Left ventricle myocardium superior (tissue), 1 donor: Measurements from ENCODE around the gene OR6K6. TPM values are rescaled to one million over a fixed set of nuclear protein-coding genes. Genes with fewer than 3 reads are reported as not detected.

ENCODE experiments used
- ATAC-seq: fragments of 200-7000 bp; cut with Tn5 transposase; one replicate; pipeline ENCODE4 v1.9.1; 2020; ENCODE audit warnings: mild to moderate bottlenecking, moderate library complexity
- DNase-seq: peaks from one replicate; pipeline ENCODE4 v3.0.0-alpha.2; 2020
- intact Hi-C: fragments of 100-400 bp; cut with micrococcal nuclease; formaldehyde crosslinking; loops from one replicate; pipeline ENCODE4 v1.11.0; 2022
- long read RNA-seq: library from polyadenylated mRNA; unstranded; transcript quantifications from one replicate; pipeline ENCODE4 v2.0.0, GENCODE V29; 2021
- total RNA-seq: library from RNA; stranded (reverse); fragmentation: NEBNext Ultra II Directional; extraction: Animal tissue kit (Norgen Biotek cat#: 25700); gene quantifications from one replicate; pipeline ENCODE4 v1.2.1, GENCODE V29; 2021
- donor health status: DM: no; HTN: yes; CAD: no; lungs with severe emphysema.

Gene OR6K6, protein sequence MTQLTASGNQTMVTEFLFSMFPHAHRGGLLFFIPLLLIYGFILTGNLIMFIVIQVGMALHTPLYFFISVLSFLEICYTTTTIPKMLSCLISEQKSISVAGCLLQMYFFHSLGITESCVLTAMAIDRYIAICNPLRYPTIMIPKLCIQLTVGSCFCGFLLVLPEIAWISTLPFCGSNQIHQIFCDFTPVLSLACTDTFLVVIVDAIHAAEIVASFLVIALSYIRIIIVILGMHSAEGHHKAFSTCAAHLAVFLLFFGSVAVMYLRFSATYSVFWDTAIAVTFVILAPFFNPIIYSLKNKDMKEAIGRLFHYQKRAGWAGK
- total RNA-seq = not detected
- long read RNA-seq = 0 reads

DNA sequence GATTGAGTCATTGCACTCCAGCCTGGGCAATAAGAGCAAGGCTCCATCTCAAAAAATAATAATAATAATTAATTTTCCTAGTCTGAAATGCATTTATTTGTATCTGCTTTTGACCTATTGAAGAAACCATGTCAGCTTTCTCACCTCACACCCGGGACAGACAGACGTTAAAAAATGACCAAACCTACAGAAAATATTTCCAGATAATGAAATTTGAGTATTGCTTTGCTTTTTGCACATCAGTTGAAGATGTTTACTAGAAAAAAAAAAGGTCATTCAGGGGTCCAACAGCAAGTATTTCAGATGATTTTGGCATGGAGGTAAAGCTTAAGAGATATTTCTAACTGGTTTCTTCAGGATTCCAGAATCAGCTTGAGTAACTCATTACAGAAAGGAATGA is at the start of gene OR6K6:
OR6K6 (plus strand) TSS at position 301 of the 400 bp plus-strand sequence. CDS start 168 bp downstream, outside the sequence.
- DNase-seq = no peak
- intact Hi-C loops = no loop called here
- ATAC-seq = no peak

DNA sequence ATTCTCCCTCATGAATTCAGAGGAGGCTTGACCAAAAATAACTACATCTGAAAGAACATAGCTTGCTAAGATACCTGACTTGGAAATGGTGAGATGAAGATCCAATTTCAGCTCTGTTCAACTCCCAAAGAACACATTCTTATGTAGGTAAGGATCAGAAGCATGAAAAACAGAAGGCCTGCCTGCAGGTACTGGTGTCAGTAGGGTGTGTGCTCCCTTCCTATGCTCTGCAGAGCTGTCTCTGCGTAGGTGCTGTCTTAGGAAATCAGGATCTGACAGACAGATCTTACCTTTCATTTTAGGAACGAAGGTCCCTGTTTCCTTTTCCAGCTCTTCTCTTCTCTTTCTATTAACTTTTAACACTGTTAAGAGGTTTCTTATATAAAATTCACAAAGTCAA is 48.4 kb upstream of the OR6K6 start:
- intact Hi-C loops = no loop called here
- ATAC-seq = no peak
- DNase-seq = no peak

DNA sequence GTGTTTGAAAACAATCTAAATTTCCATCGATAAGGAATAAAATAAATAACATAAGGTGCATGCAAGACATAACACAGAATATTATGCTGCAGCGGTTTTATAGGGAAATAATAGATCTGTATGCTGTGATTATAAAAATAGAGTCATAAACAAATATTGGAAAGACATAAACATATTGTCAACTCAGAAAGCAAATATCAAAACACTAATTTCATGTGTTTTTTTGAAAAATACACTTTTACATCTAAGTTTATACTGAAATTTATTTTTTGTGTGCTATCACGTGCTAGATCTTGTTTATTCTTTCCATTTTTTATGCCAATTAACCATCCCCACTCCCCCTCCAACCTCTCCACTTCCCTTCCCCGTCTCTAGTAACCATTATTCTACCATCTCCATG is 43.4 kb upstream of the OR6K6 start:
- DNase-seq (no peak), ATAC-seq (no peak)
- intact Hi-C loops = no loop called here

DNA sequence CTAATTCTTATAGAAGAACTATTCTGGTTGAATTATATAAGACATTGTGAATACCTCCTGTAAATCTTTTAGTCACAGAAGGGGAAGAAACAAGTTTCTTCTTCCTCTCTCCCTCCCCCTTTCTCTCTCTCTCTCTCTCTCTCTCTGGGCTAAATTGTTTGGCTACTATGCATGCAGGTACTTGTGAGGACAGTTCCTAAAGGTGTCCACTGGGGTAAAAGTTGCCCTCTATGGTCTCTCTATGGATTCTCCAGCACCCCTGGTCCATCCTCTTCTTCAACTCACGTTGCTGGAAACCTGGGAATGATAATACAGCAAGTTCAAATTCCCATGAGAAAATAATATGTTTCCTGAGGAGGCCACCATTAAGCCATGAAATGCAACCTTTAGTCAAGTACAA is 39.8 kb upstream of the OR6K6 start:
- ATAC-seq (no peak), DNase-seq (no peak)
- intact Hi-C loops = no loop called here

DNA sequence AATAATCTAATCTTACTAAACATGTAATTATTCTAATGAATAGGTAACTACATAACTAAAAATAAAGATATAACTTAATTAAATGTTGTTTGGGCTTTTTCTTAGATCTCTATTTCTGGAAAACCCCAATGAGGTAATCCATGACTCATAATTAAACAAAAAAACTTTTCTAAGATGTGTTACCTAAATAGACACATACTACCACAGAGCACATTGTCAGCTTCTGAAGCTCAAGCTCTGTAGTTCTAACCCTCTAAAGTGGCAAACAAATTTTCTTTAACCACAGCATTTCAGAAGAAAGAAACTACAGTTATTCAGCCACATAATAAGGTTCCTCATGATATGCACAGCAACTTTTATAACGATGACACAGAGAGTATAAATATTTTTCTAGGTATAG is 38.2 kb upstream of the OR6K6 start:
- ATAC-seq = no peak
- intact Hi-C loops = no loop called here
- no peak for DNase-seq

DNA sequence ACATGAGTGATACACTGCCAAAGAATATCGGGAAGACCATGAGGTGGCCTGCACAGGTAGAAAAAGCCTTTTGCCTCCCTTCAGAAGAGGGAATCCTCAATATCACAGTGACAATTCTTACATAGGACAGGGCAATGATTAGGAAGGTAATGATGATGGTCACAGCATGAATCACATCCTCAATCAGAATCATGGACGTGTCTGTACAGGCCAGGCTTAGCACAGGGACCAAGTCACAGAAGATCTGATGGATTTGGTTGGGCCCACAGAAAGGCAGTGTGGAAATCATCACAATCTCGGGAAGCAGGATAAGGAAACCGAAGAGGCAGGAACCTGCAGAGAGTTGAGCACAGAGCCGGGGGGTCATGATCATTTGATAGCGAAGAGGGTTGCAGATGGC is 37.2 kb upstream of the OR6K6 start:
- ATAC-seq = no peak
- intact Hi-C loops = no loop called here
- DNase-seq = no peak

DNA sequence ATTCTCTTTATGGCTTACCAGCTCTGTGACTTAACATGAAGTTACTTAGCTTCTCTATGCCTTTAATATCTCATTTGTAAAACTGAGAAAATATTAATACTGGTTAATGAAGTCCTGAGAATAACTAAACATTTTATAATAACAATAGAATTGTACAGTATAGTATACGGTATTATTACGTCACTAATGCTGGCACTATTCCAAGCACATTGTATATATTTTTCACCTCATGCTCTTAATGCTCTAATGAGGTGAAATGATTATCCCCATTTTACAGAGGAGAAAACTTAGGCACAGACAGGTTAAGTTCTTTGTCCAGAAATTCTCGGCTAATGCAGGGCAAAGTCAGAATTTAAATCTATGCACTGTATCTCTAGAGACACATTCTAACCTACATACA is 34.9 kb upstream of the OR6K6 start:
- ATAC-seq (no peak), DNase-seq (no peak)
- intact Hi-C loops = no loop called here

DNA sequence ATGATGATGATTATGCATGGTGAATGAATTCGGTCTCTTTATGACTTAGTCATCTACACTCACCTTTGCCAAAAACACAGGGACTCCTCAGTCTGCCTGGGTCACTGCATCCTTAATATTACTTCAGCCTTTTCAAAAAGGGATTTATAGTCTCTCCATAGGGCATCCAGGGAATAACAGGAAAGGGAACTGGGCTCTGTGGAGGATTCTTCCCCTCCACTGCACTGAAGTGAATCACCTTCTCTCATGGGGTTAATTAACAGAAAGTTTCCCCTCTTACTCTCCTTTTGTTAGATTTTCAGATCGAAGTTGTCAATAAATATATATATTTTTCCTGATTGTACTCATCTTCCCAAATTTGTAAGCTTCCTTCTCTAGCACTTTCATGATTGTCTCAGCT is 33.9 kb upstream of the OR6K6 start, which contains the start of gene OR6K3:
OR6K3 (minus strand) TSS at position 101 of the 400 bp plus-strand sequence. CDS start 2,605 bp downstream, outside the sequence.
- DNase-seq (no peak), ATAC-seq (no peak)
- intact Hi-C loops = no loop called here

DNA sequence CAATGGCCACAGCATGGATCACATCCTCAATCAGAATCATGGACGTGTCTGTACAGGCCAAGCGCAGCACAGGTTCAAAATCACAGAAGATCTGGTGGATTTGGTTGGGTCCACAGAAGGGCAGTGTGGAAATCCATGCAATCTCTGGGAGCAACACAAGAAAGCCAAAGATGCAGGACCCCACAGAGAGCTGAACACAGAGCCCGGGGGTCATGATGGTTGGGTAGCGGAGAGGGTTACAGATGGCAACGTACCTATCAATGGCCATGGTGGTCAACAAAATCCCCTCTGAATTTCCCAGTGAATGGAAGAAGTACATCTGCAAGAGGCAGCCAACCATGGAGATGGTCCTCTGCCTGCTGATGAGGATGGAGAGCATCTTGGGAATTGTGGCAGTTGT is 30.1 kb upstream of the OR6K6 start:
- no peak for DNase-seq
- ATAC-seq = no peak
- intact Hi-C loops = no loop called here

DNA sequence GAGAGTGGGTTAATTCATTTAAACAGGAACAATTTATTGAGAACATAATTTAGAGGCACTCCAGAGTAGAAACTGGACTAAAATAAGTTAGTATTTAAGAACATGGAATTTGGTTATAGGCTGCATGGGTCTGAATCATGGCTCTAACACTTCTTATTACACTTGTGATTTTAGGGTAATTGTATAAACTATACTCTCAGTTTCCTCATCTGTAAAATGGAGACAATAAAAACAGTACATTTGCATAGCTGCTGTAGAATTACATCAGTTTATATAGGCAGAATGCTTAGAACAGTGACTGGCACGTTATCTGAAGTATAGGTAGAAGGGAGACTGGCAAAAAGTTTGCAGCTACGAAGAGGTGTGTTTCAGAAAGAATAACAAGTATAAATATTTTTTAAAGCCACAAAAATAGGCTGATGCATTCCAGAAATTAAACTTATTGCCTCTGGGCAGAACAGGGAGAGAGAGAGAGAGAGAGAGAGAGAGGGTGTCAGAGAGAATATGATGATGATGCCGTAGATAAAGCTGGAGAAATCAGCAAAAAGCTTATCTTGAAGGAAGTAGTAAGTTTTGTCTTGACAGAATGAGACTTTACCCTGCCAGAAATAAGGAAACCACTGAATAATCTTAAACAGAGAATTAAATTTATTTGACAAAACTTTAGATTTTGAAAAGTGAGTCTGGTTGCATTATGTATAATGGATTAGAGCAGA is 25.9 kb upstream of the OR6K6 start:
- no peak for DNase-seq
- ATAC-seq = no peak
- intact Hi-C loops = no loop called here

DNA sequence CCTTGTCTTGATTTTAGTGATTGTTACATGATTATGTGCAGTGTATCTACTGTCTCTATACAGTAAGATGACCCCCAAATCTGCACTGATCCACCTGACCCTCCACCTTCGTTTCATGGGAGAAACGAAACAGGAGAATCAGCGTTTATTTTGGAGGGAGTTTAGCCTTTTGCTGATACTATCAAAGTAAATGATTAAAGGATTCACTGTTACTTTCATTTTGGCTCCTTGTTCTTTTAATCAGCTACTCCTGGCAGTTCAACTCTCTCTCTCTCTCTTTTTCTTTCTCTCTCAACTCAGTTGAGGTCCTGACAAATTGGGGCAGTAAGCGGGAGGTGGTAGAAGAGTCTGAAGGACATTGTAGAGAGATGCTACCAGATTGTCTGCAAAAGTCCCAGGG is 24.1 kb upstream of the OR6K6 start:
- intact Hi-C loops = no loop called here
- DNase-seq = no peak
- no peak for ATAC-seq

DNA sequence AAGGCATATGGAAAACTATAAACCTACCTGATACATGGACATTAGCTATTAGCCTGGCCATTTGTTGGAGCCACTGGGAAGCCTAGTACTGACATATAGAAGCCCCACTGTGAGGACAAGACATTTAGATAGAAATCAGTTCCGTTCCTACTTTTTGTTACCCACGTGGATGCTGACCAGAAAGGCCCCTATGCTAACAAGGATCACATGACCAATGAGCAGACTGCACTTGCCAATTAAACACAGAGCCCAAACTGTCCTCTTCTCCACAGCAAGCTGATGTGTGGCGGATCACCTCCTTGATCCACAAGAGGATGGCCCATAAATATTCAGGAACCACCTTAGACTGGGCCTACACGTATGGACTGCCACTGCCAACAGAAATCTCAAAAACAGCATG is 22.8 kb upstream of the OR6K6 start:
- intact Hi-C loops = no loop called here
- DNase-seq (no peak), ATAC-seq (no peak)

DNA sequence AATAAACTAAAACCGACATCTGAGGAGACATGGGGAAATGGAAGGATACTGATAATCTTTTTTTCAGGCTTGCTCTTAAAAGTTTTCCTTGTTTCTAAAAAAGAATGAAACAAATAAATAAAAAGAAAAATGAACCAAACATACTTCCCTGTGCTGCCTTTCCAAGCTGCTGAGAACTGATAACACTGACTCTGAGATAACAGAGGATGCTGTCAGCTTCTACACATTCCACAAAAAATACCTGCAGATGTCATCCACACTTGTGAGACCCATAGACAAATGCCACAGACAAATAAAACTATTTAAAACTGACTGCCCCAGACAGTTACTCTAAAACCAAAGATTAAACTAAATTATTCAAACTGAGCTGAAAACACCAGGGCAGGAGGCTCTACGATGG is 22.0 kb upstream of the OR6K6 start:
- ATAC-seq (no peak), DNase-seq (no peak)
- intact Hi-C loops = no loop called here

DNA sequence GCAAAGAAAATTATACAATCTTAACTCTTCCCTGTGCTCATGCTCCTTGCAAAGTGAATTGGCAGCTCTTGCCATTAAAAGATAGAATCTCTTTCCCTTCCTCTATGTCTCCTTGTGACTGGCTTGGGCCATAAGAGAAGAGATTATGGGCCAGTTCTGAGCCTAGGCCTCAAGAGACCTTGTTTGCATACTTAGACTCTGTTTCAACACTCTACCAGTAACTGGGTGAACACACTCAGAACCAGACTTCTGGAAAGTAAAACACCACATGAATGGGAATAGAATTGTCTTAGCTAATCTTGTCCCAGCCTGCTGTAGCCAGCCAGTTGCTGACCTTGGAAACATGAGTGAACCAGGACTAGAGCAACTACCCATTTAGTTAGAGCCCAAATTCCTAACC is 18.7 kb upstream of the OR6K6 start:
- no peak for DNase-seq
- intact Hi-C loops = no loop called here

DNA sequence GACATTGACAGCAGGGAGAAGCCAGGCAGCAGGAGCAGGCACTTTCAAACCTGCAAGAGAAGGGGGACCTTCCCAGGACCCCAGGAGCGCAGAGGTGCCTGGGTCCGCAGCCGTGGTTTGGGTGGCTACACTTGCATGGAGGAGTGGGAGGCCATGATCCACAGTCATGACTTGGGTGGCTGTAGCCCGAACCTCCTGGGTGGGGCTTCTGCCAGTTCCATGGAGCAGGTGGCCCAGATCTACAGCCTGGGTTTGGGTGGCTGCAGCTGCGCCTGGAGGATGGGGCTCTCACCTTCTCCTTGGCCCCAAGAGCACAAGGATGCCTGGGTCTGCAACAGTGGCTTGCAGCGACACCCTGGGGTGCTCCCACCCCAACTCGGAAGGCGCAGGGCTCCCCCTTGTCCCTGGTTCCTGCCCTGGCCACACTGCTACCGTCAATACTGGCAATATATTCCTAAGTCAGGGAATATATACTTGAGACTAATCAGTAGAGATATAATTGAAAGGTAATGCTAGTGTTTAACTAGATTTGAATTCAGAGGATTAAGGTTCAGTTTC is 2.3 kb upstream of the OR6K6 start:
- DNase-seq = no peak

More for the DNA sequence above, 18.7 kb upstream of the OR6K6 start:
- no peak for ATAC-seq

DNA sequence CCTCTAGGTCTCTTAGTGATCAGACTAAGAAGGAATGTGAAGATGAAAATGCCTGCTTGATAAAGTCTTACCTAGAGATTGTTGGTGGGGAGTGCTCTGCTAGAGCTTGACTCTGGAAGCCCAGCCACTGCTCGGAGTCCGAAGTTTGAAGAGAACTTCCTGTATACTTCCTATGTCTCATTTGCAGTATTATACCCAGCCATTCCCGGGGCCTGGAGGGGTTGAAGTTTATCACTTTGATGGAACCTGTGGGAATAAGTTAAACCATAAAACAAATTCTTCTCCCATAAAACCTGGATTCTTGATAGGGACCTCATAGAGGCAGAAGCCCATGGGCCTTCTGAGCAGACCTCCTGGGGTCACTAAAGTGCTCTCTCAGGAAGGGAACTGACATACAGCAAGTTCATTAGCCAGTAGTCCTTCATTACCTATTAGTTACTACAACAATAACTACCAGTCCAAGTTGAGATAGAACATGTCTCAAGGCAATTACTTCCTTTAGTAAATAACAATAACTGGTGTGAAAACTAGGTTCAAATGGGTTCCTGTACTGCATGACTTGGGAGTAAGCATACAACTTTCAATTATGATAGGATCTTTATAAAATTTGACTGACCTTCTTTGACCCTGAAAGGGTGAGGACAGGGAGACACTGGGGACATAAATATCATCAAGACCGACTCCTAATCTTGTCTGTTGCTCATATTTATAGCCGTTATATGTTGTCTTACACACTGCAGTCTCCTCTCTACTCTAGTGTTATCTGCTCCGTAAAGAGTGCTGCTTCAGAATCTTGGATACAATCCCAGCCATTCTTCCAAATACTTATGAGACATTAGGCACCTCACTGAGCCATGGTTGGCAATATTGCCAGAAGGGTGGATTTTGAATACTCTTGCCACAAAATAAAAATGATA is 17.7 kb downstream of the OR6K6 start, which contains the start of gene OR6N1:
OR6N1 (minus strand) TSS at position 246 of the 917 bp plus-strand sequence. CDS start 5,513 bp downstream, outside the sequence.
- ATAC-seq = no peak
- intact Hi-C loops = no loop called here
- no peak for DNase-seq

More for the DNA sequence above, 2.3 kb upstream of the OR6K6 start:
- intact Hi-C loops = no loop called here
- ATAC-seq = no peak

DNA sequence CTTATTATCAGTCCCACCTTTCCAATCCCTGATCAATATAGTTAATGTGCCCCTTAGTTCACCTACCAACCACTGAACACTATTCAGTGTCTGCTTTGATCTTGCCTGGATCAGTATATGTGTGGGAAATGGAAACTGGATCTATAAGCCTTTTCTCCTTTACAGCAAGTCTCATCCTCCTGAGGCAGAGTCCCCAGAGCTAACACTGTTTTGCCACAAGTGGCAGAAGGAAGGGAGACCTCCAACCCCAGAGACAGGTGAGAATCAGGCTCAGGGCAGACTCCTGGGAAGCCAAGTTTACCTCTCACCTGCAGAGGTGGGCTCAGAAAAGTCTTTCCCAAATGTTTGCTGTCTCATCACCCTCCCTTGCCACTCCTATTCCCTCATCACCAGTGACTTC is 26.6 kb downstream of the OR6K6 start, which contains the start of gene OR6N2:
OR6N2 (minus strand) TSS at position 101 of the 400 bp plus-strand sequence. CDS start 3,569 bp downstream, outside the sequence.
- intact Hi-C loops = no loop called here
- DNase-seq (no peak), ATAC-seq (no peak)

DNA sequence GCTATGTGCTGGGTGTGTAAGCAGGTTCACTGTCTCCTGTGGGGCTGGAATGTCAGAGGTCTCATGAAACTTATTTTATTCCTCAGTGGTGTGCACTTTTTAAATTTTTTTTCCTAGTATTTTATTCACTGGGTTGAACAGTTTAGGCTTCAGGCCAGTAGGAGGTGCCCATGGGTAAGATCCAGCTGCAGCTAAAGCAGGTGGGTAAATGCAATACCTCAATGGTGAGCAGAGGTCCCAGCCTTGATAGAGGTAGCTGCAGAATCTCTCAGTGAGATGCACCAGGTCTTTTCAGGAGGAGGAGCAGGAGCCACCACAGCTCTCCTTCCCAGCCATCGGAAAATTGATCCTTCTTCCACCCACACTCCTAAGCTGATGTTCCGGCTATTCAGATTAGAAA is 39.1 kb downstream of the OR6K6 start:
- DNase-seq (no peak), ATAC-seq (no peak)
- intact Hi-C loops = no loop called here

DNA sequence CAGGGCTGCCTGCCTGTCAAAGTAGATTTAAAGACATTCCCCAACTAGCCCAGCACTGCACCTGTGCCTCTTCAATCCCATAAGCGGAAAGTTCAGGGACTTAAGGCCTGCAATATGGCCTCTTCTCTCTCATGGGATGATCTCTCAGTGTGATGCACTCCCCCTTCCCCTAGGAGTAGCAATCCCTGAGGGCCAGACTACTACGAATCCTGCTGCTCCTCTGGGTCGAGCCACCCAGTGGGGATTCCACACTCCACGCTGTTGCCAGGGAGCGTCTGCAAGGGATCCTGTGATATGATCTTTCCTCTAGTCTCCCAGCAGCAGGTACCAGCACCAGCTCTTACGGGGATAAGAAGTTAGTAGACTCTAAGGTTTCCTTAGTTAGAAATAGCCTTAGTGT is 39.7 kb downstream of the OR6K6 start:
- DNase-seq = no peak
- intact Hi-C loops = no loop called here
- no peak for ATAC-seq
